ENCODE measurements around the gene DGKB.

DGKB gene

DNA sequence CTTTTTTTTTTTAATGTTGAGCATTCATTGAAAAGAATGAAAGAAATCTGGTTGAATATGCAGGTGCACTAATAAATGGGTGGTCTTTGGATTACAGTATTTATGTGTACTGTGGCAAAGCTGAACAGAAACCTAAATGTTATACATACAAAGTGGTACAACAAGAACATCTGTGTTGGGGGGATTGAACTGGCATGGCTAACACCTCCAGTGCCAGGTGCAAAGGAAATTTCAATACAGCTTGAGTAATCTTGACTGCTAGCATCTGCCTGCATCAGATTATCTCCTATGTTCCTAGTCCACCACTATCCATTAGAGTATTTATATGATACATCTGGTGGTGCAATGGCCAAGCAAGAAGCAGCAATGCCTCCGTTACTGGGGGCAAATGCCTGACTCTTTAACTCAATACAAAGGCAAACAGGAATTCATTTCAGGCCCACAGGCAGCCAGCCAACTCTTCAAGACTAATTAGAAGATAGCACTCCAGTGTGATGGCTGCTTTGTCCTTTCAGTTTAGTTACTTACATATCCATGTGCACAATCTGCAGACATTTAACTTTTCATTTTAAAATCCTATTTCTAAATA is 692.6 kb downstream of the DGKB start:
- Mint-ChIP-seq H3K9me3 (no peaks in the 10 kb centered on the region), H3K36me3 (no peaks in the 10 kb centered on the region)

DNA sequence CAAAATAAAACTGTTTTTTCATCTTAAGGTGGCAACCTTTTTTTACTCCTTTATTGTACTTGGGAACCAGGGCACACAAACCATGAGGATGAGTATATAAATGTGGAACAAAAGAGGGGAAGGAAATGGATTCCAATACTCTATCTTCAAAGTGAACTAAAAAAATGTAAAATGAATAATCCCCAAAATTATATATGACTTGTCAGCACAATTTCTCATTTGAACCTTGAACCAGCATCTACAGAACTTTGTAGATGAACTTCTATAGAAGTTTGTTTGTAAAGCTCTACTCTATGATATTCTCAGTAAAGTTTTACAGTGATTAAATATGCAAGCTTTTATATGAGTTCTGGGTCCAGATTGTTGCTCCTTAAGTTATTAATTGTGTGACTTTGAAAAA is 694.8 kb downstream of the DGKB start:
- ATAC-seq = no peak
- Mint-ChIP-seq H3K9me3 (no peaks in the 10 kb centered on the region), H3K4me1 (no peaks in the 10 kb centered on the region), H3K36me3 (no peaks in the 10 kb centered on the region), H3K27ac (no peak overlapping the region), H3K27me3 (no peaks in the 10 kb centered on the region), H3K4me3 (no peak overlapping the region)

More for the DNA sequence above, 692.6 kb downstream of the DGKB start:
- H3K27ac Mint-ChIP-seq = no peak overlapping the region
- no peaks in the 10 kb centered on the region for H3K4me1 Mint-ChIP-seq
- no peaks in the 10 kb centered on the region for H3K27me3 Mint-ChIP-seq
- H3K4me3 Mint-ChIP-seq = no peak overlapping the region
- ATAC-seq = no peak

- H3K4me1 Mint-ChIP-seq = no peaks in the 10 kb centered on the region
- H3K4me3 Mint-ChIP-seq = no peak overlapping the region
- no peaks in the 10 kb centered on the region for H3K27me3 Mint-ChIP-seq
- no peak for ATAC-seq
- no peaks in the 10 kb centered on the region for H3K36me3 Mint-ChIP-seq
- no peaks in the 10 kb centered on the region for H3K9me3 Mint-ChIP-seq
- no peak overlapping the region for H3K27ac Mint-ChIP-seq
Observed at GRCh38 chr7:14207138-14207537, 695.4 kb downstream of the DGKB start.

GRCh38 chr7:14206121-14206520 is 696.4 kb downstream of the DGKB start:
- no peaks in the 10 kb centered on the region for H3K4me1 Mint-ChIP-seq
- H3K27me3 Mint-ChIP-seq = no peaks in the 10 kb centered on the region
- H3K9me3 Mint-ChIP-seq = no peaks in the 10 kb centered on the region
- no peak overlapping the region for H3K4me3 Mint-ChIP-seq
- H3K27ac Mint-ChIP-seq = no peak overlapping the region
- H3K36me3 Mint-ChIP-seq = no peaks in the 10 kb centered on the region
- no peak for ATAC-seq

- no peak for ATAC-seq
- Mint-ChIP-seq H3K27me3 (no peaks in the 10 kb centered on the region), H3K4me3 (no peak overlapping the region), H3K4me1 (no peaks in the 10 kb centered on the region), H3K27ac (no peak overlapping the region), H3K9me3 (peaks cover 4% of the 10 kb centered on the region), H3K36me3 (no peaks in the 10 kb centered on the region)
Observed at GRCh38 chr7:14201353-14201752, 701.2 kb downstream of the DGKB start.

GRCh38 chr7:14199336-14199735 is 703.2 kb downstream of the DGKB start:
- H3K4me3 Mint-ChIP-seq = no peak overlapping the region
- H3K27ac Mint-ChIP-seq = no peak overlapping the region
- no peaks in the 10 kb centered on the region for H3K27me3 Mint-ChIP-seq
- no peak for ATAC-seq
- no peaks in the 10 kb centered on the region for H3K4me1 Mint-ChIP-seq
- H3K36me3 Mint-ChIP-seq = no peaks in the 10 kb centered on the region
- peaks cover 4% of the 10 kb centered on the region for H3K9me3 Mint-ChIP-seq

GRCh38 chr7:14197280-14197679 is 705.3 kb downstream of the DGKB start:
- ATAC-seq = no peak
- no peaks in the 10 kb centered on the region for H3K36me3 Mint-ChIP-seq
- no peak overlapping the region for H3K4me3 Mint-ChIP-seq
- peaks cover 4% of the 10 kb centered on the region for H3K9me3 Mint-ChIP-seq
- no peak overlapping the region for H3K27ac Mint-ChIP-seq
- no peaks in the 10 kb centered on the region for H3K27me3 Mint-ChIP-seq
- H3K4me1 Mint-ChIP-seq = no peaks in the 10 kb centered on the region

DNA sequence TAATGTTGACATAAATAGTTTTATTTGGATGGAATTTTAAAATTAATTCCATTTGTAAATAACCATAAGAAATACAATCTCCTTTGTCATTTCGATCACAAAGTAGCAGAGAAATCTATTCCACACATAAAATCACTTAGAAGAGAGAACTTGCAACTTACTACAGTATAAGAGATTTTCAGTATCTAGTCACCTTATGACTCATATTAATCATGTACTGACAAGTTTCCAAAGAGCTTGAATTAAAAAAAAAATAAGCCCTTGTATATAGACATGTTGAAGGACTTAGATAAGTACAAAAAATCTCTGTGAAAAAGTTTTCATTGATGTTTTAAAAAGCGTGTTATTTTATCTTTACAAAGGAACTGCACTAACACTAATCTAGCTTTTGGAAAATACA is 706.0 kb downstream of the DGKB start:
- peaks cover 4% of the 10 kb centered on the region for H3K9me3 Mint-ChIP-seq
- no peaks in the 10 kb centered on the region for H3K27me3 Mint-ChIP-seq
- no peak for ATAC-seq
- no peaks in the 10 kb centered on the region for H3K36me3 Mint-ChIP-seq
- no peak overlapping the region for H3K27ac Mint-ChIP-seq
- no peaks in the 10 kb centered on the region for H3K4me1 Mint-ChIP-seq
- H3K4me3 Mint-ChIP-seq = no peak overlapping the region

GRCh38 chr7:14195871-14196270 is 706.7 kb downstream of the DGKB start:
- Mint-ChIP-seq H3K27ac (no peak overlapping the region), H3K4me3 (no peak overlapping the region), H3K9me3 (peaks cover 4% of the 10 kb centered on the region), H3K36me3 (no peaks in the 10 kb centered on the region), H3K27me3 (no peaks in the 10 kb centered on the region), H3K4me1 (no peaks in the 10 kb centered on the region)
- no peak for ATAC-seq

DNA sequence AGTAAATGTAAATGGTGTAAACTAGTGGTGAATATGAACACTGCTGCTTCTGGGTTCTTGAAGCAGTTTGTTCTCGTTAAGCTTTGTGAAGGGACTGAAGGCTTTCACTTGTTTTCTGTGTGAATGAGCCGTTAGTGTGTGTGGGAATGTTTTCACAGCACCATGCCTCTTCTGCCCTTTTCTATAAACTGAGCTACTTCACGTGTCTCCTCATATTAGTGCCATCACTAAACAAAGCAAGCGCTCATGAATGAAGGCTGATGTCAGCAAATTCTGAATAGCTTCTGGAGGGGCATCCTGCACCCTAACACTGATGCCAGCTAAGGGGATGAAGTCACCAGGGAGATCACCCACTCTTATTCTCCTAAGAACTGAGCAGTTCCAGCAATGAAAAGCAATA is 707.5 kb downstream of the DGKB start:
- peaks cover 4% of the 10 kb centered on the region for H3K9me3 Mint-ChIP-seq
- no peak overlapping the region for H3K27ac Mint-ChIP-seq
- no peaks in the 10 kb centered on the region for H3K4me1 Mint-ChIP-seq
- H3K27me3 Mint-ChIP-seq = no peaks in the 10 kb centered on the region
- no peak for ATAC-seq
- H3K4me3 Mint-ChIP-seq = no peak overlapping the region
- no peaks in the 10 kb centered on the region for H3K36me3 Mint-ChIP-seq

- no peak for ATAC-seq
- no peaks in the 10 kb centered on the region for H3K4me1 Mint-ChIP-seq
- H3K36me3 Mint-ChIP-seq = no peaks in the 10 kb centered on the region
- peaks cover 7% of the 10 kb centered on the region for H3K9me3 Mint-ChIP-seq
- no peak overlapping the region for H3K27ac Mint-ChIP-seq
- H3K27me3 Mint-ChIP-seq = no peaks in the 10 kb centered on the region
- no peak overlapping the region for H3K4me3 Mint-ChIP-seq
Observed at GRCh38 chr7:14191686-14192098, 710.9 kb downstream of the DGKB start.

- Mint-ChIP-seq H3K4me1 (no peaks in the 10 kb centered on the region), H3K27ac (no peak overlapping the region), H3K36me3 (no peaks in the 10 kb centered on the region), H3K4me3 (no peak overlapping the region), H3K27me3 (no peaks in the 10 kb centered on the region), H3K9me3 (peaks cover 9% of the 10 kb centered on the region)
- ATAC-seq = no peak
Observed at GRCh38 chr7:14184292-14184864, 718.2 kb downstream of the DGKB start.

DNA sequence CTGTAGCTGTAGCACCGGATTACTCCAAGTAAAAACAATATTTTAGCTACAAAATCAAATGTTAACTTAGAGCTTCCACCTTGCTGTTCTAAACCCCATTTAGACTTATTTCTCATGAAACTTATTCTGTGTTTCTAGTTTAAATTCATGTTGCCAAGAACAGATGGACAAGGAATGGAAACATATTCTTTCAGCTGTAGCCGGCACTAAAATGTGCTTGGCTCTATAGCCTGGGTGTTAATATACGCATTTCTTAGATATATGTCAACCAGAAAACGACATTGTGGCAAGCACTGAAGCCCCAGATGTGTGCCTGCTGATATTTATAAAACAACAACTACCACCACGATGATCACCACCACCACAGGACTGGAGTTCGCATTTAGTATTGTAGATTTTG is 722.8 kb downstream of the DGKB start:
- Mint-ChIP-seq H3K27ac (no peak overlapping the region), H3K4me1 (no peaks in the 10 kb centered on the region), H3K4me3 (no peak overlapping the region), H3K36me3 (no peaks in the 10 kb centered on the region), H3K27me3 (no peaks in the 10 kb centered on the region), H3K9me3 (no peaks in the 10 kb centered on the region)
- ATAC-seq = no peak

- no peaks in the 10 kb centered on the region for H3K4me1 Mint-ChIP-seq
- peaks cover 3% of the 10 kb centered on the region for H3K9me3 Mint-ChIP-seq
- no peaks in the 10 kb centered on the region for H3K27me3 Mint-ChIP-seq
- H3K27ac Mint-ChIP-seq = no peak overlapping the region
- no peaks in the 10 kb centered on the region for H3K36me3 Mint-ChIP-seq
- no peak for ATAC-seq
- H3K4me3 Mint-ChIP-seq = no peak overlapping the region
Observed at GRCh38 chr7:14177876-14178275, 724.7 kb downstream of the DGKB start.

DNA sequence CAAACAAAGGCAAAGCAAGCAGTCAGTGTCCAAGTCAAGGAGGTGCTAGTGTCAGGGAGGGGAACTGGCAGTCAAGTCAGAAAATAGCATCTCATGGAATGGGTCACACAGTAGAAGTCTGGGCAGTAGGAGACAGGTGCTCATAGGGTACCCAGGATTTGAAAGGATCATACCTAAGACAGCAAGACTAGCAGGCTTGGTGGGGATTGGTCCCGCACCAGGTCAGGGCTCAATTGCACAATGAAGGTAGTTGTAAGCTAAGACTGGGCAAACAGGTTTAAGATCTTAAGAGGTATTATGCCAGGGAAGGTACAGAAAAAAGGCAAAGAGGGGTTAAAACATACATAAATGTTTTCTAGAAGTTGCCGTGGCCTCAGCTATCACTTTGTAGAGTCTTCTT is 731.7 kb downstream of the DGKB start:
- Mint-ChIP-seq H3K4me3 (no peak overlapping the region), H3K9me3 (peaks cover 17% of the 10 kb centered on the region), H3K36me3 (peaks cover 6% of the 10 kb centered on the region), H3K27me3 (no peaks in the 10 kb centered on the region), H3K27ac (no peak overlapping the region), H3K4me1 (no peaks in the 10 kb centered on the region)
- ATAC-seq = no peak

GRCh38 chr7:14158111-14158510 is 744.4 kb downstream of the DGKB start:
- Mint-ChIP-seq H3K36me3 (no peaks in the 10 kb centered on the region), H3K4me3 (no peak overlapping the region), H3K27me3 (no peaks in the 10 kb centered on the region), H3K4me1 (no peaks in the 10 kb centered on the region), H3K27ac (no peak overlapping the region), H3K9me3 (peaks cover 8% of the 10 kb centered on the region)
- ATAC-seq = no peak
